HG03135 (cell line): ENCODE results near the gene FOXJ3.

Source experiments
- ATAC-seq: cut with Tn5 transposase; IDR thresholded peaks from one replicate; pipeline ENCODE4 v1.9.1; 2021; ENCODE audit warnings: mild to moderate bottlenecking, moderate library complexity; ENCODE audit not compliant: unreplicated experiment

FOXJ3 gene

DNA sequence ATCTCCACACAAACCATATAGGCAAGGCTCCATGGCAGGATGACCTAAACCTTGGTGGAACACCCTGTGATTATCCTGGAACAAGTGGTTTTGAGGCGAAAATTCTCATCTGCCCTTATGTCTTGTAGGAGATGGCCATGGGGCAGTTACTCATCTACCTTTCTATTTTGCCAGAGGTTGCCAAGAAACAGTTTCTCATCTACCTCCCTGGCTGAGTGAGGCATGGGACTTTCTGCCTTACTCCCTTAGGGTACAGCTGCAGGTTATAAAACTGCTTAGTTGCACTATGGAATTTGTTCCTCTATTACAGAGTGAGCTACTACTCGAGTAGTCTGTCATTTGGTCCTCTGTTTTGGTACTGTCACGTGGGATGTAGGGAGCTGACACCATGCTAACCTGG, 139.2 kb downstream of the FOXJ3 start:
- no peak for ATAC-seq

DNA sequence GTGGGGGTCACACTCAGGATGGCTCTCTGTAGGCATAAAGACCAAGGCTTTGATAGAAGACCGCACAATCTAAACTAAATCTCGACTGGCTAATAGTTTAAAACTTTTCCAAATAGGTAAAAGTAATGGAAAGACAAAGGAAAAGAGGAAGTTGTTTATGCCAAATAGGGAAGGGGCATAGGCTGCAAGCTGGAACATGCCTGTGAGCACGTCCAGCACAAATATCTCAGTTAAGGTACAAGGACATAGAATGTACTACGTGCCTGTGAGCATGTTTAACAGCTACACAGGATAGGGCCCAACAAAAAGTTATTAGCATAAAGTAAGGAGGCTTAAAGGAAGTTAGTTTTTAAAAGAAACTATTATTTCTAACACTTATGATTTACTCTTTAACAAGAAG, 142.9 kb downstream of the FOXJ3 start:
- no peak for ATAC-seq

DNA sequence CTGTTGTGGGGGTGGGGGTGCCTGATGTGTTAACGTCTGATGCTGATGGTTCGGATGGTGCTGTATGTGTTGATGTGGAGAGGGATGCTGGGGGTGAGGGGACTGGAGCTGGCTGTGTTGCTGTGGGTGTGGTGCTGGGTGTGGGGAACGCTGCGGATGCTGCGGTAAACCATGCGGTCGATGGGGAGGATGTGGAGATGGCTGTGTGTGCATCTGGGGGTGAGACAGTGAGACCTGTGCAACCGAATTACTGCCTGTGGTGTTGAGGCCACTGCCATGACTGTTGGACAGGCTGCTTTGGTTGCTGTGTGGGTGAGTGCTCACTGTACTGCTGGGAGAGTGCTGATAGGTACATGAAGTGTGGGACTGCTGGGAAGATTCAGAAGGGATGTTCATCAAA, 143.7 kb downstream of the FOXJ3 start:
- no peak for ATAC-seq

DNA sequence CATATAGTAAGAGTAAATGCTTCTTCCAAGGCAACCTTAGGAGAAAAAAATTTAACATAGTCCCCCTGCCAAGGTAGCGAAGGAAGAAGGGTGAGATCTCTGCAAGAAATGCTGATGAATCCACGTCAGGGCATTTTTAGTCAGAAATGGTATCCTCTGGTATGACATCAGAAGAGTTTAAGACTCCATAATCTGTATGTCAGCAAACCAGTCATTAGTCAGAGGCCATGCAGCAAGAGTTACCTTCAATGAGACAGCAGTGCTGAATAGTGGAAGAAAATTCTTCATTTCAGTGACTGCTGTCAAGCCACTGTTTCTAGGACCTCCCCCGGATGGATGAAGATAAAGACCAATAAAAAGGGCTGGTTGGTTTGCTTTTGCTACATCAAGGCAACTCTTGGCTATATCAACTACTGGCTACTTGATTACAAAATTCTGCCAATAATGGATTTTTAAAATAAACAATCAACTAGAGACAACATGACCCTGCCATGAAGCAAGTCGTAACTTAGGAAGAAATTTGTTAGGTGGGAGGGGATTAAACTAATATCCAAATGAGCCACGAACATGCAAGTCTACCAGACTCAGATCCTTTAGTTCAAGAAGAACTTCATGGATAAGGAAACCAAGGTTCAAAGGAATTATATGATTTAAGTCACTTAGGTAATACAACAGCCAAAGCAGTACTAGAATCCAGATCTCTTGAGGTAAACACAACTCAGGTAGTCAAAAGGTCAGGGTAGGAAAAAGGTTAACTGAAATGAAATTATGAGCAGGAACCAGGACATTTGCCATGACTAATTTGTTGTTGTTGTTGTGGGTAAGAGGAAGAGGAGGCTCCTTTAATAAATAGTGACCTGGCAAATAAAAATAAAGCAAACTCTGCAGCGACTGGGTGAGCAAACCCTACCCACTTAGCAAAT, 144.8 kb downstream of the FOXJ3 start:
- no peak for ATAC-seq

DNA sequence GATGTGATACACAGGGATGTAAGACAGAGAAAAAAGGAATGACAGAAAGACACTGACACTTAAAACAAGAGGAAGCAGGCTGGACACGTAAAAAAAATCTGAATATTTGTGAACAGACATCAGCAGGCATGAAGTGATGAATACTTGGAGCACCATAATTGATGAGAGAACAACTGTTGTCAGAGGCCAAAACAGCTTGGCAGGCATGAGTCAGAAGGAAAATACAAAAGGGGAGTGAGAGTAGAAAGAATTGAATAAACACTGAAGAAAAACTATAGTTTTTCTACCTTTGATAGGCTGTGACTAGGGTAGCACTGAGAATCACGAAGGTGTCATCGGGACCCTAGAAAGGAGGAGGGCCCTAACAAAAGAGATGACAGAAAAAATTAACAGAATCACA, 148.9 kb downstream of the FOXJ3 start:
- ATAC-seq, result no peak

DNA sequence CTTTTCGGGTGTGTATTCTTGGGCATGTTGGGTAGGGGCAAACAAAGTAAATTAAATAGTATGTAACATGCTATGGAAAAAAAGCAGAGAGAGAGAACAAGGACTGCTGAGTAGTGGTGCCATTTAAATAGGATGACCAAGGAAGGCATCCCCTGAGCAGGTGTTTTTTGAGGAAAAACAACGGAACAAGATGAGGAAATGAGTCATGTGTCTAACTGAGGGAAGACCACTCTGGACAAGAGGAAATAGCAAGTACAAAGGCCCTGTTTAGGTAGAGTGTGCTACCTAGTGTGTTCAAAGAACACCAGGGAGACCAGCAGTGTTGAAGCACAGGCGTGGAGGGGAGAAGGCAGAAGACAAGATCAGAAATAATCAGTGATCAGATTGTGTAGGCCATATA, 150.4 kb downstream of the FOXJ3 start:
- no peak for ATAC-seq

DNA sequence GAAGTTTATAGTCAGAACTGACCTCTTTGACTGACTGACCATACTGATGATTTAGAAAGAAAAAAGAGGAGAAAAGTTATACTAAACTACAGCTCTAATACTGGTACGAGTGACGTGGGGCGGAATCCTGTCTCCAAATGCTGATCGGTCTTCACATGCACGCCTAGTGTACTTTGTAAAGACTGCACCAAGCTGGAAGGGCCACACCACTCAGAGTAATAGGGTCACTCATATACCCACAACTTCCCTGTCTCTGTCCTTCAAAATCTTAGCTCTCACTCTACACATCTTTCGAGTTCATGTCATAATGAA, 151.1 kb downstream of the FOXJ3 start:
- no peak for ATAC-seq

DNA sequence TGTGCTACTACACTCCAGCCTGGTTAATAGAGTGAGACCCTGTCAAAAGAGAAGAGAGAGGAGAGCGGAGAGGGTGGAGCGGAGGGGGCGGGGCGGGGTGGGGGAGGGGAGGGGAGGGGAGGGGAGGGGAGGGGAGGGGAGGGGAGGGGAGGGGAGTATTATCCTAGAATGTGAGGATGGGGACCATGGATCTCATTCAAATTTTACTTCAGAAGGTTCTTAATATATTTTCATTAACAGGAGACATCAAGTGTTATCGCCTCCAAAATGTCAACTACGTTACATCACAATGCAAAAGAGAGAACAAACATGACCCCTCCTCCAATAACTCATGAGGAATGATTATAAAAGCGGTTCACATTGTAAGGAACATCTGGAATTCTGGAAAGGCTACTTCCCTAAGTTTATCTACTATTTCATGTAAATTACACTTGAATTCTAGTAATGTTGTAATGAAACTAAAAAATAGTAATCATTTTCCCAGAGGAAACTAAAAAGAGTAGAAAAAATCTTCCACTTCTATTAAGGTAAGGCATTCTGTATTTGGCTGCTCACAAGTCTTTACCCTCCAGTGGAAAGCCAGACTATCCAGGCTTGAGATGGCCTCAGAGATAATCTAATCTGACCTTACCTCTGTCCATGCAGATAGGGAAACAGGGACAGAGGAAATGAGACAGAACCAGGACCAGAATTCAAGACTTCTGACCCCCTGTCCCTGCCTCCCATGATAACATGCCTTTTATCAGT, 151.7 kb downstream of the FOXJ3 start:
- ATAC-seq, result no peak

DNA sequence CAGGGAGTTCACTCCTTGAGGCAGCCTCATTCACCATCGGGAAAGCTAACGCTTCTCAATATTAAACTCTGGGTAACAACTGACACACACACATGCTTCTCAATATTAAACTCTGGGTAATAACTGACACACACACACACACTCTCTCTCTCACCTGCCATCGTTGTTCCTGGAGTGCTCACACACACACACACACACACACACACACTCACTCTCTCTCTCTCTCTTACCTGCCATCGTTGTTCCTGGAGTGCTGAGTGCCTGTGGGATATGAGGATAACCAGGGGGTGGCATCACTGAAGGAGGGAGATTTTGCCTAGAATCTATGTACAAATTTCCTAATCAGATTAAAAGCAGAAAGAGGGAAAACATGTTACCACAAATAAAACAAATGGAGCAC, 153.3 kb downstream of the FOXJ3 start:
- no peak for ATAC-seq

DNA sequence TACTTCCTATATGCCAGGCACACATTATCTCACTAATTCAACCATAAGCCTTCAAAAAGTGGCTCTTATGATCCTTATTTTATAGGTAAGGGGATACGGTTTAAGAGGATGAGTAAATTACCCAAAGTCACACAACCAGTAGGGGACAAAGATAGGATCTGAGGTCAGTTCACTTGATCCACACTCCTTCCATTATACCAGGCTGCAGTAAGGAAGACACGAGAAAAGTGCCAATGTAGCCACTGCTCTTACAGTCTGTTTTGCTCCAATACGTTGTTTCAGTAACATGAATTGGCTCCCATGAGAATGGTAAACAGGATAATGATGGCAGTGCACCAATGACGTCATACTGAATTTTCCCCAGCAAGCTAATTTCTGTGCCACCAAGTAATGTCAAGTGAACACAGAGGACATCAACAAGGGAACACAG, 155.1 kb downstream of the FOXJ3 start:
- ATAC-seq, result no peak

DNA sequence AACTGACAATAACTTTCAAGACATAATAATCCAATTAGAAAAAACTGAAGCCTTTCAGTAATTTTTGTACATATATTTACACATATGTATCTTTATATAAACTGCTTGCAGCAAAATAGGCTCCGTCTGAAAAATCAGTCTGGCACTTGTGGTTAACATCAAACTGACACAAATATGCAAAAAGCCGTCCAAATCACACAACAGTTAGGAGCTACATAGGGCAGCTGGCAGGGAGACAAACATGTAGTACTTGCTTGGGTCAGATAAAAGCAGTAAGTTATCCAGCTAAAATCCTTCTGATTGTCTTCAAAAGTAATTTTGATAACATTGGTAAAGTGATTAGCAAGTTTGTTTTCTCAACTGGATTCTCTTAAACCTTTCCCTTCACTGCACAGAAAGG, 155.8 kb downstream of the FOXJ3 start:
- no peak for ATAC-seq

DNA sequence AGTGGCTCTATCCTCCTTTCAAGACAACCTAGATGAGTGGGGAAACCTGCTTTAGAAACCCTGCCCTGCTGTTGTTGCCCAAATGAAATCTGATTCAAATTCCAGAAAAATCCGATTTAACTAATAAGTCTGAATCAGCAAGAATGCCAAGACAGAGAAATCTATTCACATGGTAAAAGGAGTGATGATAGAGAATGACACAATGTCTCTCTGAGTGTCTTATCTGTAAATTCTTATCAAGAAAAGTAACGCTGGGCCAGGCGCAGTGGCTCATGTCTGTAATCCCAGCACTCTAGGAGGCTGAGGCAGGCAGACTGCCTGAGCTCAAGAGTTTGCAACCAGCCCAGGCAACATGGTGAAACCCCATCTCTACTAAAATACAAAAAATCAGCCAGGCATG, 156.8 kb downstream of the FOXJ3 start:
- ATAC-seq, result no peak

DNA sequence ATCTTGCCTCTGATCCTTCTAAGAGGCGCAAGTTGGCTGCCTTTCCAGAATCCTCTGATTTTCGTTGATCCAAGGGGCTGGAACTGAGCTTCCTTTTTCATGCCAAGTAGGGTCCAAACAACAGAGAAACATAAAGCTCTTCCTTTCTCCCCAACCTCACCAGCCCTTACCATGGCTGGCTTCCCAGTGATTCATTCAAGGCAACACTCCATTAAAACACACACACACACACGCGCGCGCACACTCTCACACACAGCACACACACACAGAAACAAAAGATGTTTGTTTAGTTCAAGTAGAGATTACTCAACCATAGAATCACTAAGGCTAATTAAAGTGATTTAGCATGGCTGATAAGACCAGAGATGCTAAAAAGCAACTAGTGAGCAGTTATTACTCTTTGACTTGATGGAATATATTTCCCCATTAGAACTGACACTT, 157.5 kb downstream of the FOXJ3 start:
- ATAC-seq, result no peak

DNA sequence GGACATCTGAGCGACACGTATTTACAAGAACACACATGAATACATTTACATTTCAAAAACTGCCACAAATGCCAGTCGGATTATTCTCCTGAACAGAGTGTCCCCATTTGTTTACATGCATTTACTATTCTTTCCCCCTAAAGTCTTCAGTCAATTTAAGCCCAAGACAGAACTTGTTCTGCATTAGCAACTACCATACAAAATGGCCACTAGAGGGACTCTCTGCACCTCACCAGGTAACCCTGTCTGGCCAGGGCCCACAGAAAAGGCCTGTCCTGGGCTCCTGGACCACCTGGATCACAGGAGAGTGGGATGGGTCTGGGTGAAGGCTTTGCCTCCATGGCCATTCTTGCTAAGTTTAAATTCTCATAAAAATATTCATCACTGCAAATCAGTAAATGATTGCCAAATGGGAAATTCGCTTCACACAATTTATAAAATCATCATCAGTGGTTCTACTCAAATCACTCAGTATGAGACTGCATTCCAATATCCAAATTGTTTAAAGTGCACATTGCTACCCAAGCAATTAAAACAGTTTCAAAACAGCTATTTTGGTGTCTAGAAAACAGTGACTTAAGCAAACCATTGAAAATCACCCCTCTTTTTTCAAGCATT, 158.0 kb downstream of the FOXJ3 start:
- ATAC-seq, result no peak

DNA sequence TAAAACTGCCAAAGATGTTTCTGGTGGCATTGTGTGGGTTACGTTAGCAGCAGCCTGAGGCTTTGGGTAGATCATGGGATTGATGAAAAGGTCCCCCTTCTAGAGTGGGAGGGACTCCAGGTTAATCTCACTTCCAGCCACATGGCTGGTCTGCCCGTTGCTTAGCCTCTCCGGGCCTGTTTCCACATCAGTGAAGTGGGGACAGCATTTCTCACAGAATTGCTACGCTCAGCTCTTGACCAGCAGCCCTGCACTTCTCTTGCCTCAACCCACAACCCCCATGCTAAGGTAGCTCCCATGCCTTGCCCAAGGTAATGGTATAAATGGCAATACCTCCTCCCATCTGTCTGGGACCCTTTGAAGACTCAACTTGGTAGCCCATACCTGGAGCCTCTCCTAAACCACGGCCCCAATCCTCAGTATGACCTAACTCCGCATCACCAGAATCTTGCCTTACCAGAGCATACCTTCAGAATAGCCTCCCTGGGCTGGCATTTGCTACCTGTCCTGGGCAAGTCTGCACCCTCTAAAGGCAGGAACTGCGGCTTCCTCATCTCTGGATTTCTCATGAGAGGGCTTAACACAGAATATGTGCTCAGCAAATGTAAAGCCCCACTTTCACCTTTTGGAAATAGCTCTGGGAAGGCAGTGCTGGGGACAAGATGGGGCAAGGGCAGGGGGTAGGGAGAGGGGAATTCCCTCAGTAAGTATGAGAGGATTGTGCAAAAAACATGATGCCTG, 159.6 kb downstream of the FOXJ3 start:
- ATAC-seq, result no peak

DNA sequence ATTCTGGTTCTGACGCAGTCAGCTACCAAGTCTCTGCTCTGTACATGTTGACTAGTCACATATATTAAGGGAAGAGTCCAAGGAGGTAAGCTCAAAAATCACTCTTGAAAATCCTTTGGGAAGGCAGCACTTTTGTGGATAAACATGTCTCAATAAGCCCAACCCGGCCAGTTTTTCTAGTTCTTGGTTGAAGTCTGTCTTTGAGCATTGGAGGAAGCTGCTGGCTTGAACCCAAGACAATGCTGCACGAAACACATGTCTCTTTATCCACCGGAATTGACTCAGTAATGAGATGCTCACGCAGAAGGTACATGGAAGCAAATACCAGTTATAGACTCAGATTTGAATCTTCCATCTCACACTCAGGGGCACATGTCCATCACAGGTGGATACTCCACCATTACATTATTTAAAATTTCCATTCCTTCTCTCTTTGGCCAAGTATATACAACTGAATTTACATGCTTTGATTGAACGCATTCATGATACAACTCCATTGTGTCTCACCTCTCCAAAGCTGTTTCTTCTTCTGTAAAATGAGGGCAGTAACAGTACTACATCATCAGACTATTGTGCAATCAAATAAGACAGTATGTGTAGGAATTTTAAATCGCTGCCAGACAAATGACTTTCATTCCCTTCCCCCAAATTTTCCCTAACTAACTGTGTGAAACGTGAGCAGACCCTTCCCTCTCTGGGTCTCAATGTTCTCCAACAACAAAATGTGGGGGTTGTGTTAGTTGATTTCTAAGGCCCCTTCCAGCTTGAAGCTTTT, 160.9 kb downstream of the FOXJ3 start:
- ATAC-seq, result no peak

DNA sequence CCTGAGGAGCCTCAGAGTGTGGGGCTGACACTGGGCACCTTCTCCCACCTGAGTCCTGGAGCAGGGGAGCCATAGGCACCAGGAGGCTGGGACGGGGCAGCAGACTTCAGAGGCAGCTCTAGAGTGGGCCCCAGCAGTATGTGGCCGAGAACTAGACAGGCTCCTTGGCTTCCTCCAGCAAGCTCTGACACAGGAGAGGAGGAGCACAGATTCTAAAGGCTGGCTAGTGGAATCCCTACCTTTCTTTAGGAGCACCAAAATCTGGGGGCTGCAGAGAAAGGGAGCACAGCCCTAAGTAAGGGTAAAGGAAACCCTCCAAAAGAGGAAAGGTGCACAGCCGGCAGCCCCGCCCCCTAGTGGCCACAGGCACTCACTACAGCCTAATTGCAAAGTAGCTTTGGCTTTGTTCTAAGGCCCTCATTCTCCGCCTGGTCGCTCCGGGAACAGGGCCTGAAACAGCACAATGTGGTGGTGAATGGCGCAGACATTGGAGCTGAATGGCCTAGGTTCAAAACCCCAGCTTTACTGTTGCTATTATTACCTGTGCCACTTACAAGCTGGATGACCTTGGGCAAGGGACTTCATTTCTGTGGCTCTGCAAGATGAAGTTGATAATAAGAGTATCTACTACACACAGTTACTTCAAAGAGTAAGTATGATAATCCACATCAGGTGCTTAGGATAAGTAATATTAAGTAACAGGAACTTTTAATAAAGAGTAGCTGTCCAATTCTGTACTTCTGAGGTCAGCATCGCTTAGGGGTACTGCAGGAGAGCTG, 161.7 kb downstream of the FOXJ3 start:
- ATAC-seq, result no peak

DNA sequence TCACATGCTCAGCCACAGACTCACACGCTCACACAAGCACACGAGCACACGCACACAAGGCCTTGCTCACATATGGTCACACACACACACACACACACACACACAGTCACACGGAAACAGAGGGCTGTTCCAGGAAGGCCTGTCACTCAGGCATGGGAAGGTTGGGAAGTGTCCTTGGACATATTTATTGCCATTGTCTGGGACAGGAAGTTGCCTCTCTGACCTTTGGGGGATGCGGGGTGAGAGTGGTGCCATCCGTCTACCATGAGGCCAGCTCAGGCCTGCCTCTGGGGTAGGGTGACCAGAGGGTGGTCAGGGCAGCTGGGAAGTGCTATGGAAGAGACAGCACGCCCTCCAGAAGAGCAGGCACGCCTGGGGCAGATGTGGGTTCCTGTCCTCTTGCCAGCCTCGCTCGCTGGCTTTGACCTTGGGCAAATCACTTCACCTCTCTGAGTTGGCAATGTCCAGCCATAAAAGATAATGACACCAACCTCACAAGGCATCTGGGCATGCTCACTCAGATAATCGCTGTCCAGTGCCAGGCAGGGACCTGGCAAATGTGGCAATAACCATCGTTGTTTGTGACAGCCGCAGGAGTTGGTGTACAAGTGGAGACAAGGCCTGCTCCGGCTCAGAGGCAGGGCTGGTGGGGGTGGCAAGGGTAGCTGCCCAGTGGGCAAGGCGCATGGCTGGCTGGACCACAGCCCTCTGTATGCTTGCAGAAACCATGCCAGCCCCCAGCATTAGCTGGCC, 162.5 kb downstream of the FOXJ3 start:
- no peak for ATAC-seq

DNA sequence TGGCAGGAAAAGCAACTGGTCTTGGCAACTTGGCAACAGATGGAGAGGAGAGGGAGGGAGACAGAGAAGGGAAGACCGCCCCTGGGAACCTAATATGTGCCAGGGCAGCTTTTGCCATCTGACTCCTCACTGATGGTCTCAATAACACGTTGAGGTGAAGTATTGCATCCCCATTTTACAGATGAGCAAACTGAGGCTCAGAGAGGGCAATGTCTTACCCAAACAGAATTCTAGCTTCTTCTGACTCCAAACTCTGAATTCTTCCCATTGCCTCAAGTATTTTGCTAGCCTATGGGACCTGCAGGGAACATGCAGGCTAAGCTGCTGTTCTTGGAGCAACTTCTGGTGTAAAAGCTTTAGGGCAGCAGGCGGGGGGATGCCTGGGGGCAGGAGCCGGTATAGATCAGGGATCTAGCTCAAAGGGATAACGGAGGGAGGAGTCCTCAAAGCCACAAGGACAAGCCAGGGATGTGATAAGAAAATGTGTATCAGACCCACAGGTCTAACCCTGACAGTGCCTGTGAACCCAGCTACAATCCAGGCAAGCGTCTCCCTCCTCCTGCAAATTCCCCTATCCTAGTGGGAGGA, 163.3 kb downstream of the FOXJ3 start:
- ATAC-seq, result no peak
